ENCODE results near the gene GGA2.

- TF ChIP-seq CTCF (conservative IDR thresholded peaks at IDR 0.05 in 1 of 2, IDR thresholded peaks at IDR 0.05 in 1 of 2; ENCODE audit: low read depth in 1 of 2, low read length in 2 of 2) (no peak), EZH2 (IDR thresholded peaks at IDR 0.05; ENCODE audit: low read length, missing control alignments) (no peak)
These were observed 90.3 kb downstream of the GGA2 start for GRCh38 chr16:23420011-23420410.
